ENCODE measurements around the gene PCDHB8. TPM values are rescaled to one million over a fixed set of nuclear protein-coding genes. Genes with fewer than 3 reads are reported as not detected.
"Not testable (repeated sequence)": the region's sequence is repeated elsewhere in the genome, so short reads cannot be mapped to it uniquely, and the experiment has no call there.

The PCDHB8 gene
- total RNA-seq, 1 donor from 2014 or later, result not detected

DNA sequence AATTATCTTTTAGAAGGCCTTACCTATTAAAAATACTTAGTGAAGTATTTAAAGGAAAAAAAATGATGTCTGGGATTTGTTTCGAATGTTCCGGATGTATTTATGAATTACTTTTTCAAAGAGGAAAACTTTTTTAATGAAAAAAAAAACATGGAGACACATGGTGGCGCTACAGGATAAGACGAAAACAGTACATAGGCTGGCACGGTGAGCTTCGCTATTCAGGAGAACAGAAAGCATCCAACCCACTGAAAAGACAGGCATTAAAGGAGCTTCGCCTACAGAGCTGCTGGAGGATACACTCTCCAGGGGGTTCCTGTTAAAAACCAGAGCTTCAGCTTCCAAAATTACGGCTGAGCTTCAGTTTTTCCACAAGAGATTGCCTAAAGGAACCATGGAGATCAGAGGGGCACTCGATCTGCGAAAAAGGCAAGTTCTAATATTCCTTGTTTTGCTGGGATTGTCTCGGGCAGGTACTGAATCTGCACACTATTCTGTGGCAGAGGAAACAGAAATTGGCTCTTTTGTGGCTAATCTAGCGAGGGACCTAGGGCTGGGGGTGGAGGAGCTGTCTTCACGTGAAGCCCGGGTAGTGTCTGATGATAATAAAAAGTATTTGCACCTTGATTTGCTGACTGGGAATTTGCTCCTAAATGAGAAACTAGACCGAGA is 45.7 kb downstream of the PCDHB8 start, which contains the start of gene PCDHB14:
PCDHB14 (plus strand) TSS at position 232 of the 672 bp plus-strand sequence; CDS start at position 395, 163 bp downstream.
- intact Hi-C loops (cut with micrococcal nuclease), result loop anchor here (2.0 kb wide), 1 partner anchor 342 kb away; no protein-coding TSS in a partner anchor

DNA sequence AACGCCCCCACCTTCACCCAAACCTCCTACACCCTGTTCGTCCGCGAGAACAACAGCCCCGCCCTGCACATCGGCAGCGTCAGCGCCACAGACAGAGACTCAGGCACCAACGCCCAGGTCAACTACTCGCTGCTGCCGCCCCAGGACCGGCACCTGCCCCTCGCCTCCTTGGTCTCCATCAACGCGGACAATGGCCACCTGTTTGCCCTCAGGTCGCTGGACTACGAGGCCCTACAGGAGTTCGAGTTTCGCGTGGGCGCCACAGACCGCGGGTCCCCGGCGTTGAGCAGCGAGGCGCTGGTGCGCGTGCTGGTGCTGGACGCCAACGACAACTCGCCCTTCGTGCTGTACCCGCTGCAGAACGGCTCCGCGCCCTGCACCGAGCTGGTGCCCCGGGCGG is 47.3 kb downstream of the PCDHB8 start:
- intact Hi-C loops (cut with micrococcal nuclease), result not testable (repeated sequence)

DNA sequence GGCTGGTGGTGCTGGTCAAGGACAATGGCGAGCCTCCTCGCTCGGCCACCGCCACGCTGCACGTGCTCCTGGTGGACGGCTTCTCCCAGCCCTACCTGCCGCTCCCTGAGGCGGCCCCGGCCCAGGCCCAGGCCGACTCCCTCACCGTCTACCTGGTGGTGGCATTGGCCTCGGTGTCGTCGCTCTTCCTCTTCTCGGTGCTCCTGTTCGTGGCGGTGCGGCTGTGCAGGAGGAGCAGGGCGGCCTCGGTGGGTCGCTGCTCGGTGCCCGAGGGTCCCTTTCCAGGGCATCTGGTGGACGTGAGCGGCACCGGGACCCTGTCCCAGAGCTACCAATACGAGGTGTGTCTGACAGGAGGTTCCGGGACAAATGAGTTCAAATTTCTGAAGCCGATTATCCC is 47.8 kb downstream of the PCDHB8 start:
- intact Hi-C loops (cut with micrococcal nuclease), result not testable (repeated sequence)

Other genes with a start within 250 kb of the PCDHB8 start
- gene PCDHAC2, start 211.3 kb upstream of the PCDHB8 start, total RNA-seq, result not detected in 2 replicates
- gene PCDHB1, start 126.4 kb upstream of the PCDHB8 start, total RNA-seq, result not detected in 2 replicates
- 0.07 TPM in 1 of 2 replicates, not detected in the other for gene PCDHB2, start 83.2 kb upstream of the PCDHB8 start, total RNA-seq
- not detected in 2 replicates for gene PCDHB3, start 77.3 kb upstream of the PCDHB8 start, total RNA-seq
- not detected in 2 replicates for gene PCDHB4, start 56.0 kb upstream of the PCDHB8 start, total RNA-seq
- not detected in 2 replicates for gene PCDHB5, start 42.6 kb upstream of the PCDHB8 start, total RNA-seq
- not detected in 2 replicates for gene PCDHB6, start 27.7 kb upstream of the PCDHB8 start, total RNA-seq
- not detected in 2 replicates for gene PCDHB7, start 5.1 kb upstream of the PCDHB8 start, total RNA-seq
- gene PCDHB16, start 4.6 kb downstream of the PCDHB8 start, total RNA-seq, result not detected in 2 replicates
- gene PCDHB9, start 9.4 kb downstream of the PCDHB8 start, total RNA-seq, result not detected in 2 replicates
- gene PCDHB10, start 14.6 kb downstream of the PCDHB8 start, total RNA-seq, result not detected in 2 replicates
- gene PCDHB11, start 21.8 kb downstream of the PCDHB8 start, total RNA-seq, result not detected in 2 replicates
- not detected in 2 replicates for gene PCDHB12, start 30.9 kb downstream of the PCDHB8 start, total RNA-seq
- not detected in 2 replicates for gene PCDHB13, start 36.1 kb downstream of the PCDHB8 start, total RNA-seq
- gene PCDHB14, start 45.6 kb downstream of the PCDHB8 start, total RNA-seq, result not detected in 2 replicates
- not detected in 2 replicates for gene PCDHB15, start 67.6 kb downstream of the PCDHB8 start, total RNA-seq
- 0.44 and 0.56 TPM in 2 replicates for gene SLC25A2, start 126.3 kb downstream of the PCDHB8 start, total RNA-seq
- 61.0 and 65.9 TPM in 2 replicates for gene TAF7, start 143.0 kb downstream of the PCDHB8 start, total RNA-seq
- 0.15 and 0.17 TPM in 2 replicates for gene PCDHGA1, start 152.7 kb downstream of the PCDHB8 start, total RNA-seq
- 0.05 and 0.07 TPM in 2 replicates for gene PCDHGA2, start 161.0 kb downstream of the PCDHB8 start, total RNA-seq
- gene PCDHGA3, start 166.0 kb downstream of the PCDHB8 start, total RNA-seq, result 0.07 and 0.34 TPM in 2 replicates
- 0.15 and 0.17 TPM in 2 replicates for gene PCDHGB1, start 172.3 kb downstream of the PCDHB8 start, total RNA-seq
- gene PCDHGA4, start 177.2 kb downstream of the PCDHB8 start, total RNA-seq, result 0.74 and 0.98 TPM in 2 replicates
- 1.0 and 1.3 TPM in 2 replicates for gene PCDHGB2, start 182.2 kb downstream of the PCDHB8 start, total RNA-seq
- 0.46 and 0.49 TPM in 2 replicates for gene PCDHGA5, start 186.4 kb downstream of the PCDHB8 start, total RNA-seq
- 0.88 and 1.3 TPM in 2 replicates for gene PCDHGB3, start 192.5 kb downstream of the PCDHB8 start, total RNA-seq
- 0.44 and 0.80 TPM in 2 replicates for gene PCDHGA6, start 196.1 kb downstream of the PCDHB8 start, total RNA-seq
- 0.15 and 0.24 TPM in 2 replicates for gene PCDHGA7, start 205.0 kb downstream of the PCDHB8 start, total RNA-seq
- 0.17 TPM in 2 replicates for gene PCDHGB4, start 209.9 kb downstream of the PCDHB8 start, total RNA-seq
- 0.07 and 0.15 TPM in 2 replicates for gene PCDHGA8, start 214.8 kb downstream of the PCDHB8 start, total RNA-seq
- gene PCDHGB5, start 220.2 kb downstream of the PCDHB8 start, total RNA-seq, result 0.46 and 0.66 TPM in 2 replicates
- gene PCDHGA9, start 225.0 kb downstream of the PCDHB8 start, total RNA-seq, result 0.17 and 0.27 TPM in 2 replicates
- 0.22 and 0.37 TPM in 2 replicates for gene PCDHGB6, start 230.2 kb downstream of the PCDHB8 start, total RNA-seq
- gene PCDHGA10, start 235.2 kb downstream of the PCDHB8 start, total RNA-seq, result 0.20 and 0.27 TPM in 2 replicates
- gene PCDHGB7, start 239.9 kb downstream of the PCDHB8 start, total RNA-seq, result 0.07 and 0.29 TPM in 2 replicates
- gene PCDHGA11, start 243.3 kb downstream of the PCDHB8 start, total RNA-seq, result 0.24 and 0.32 TPM in 2 replicates